ENCODE data around the gene DIRAS1.
A peak's percentile ranks its signal among the peaks of the same experiment; 100 is the strongest.
"Not testable (repeated sequence)": the region's sequence is repeated elsewhere in the genome, so short reads cannot be mapped to it uniquely, and the experiment has no call there.

Gene DIRAS1

GRCh38 chr19:2726160-2726855 is 5.1 kb upstream of the DIRAS1 start:
- DNase-seq: no peak

- DNase-seq: no peak
Measured at GRCh38 chr19:2724148-2724557, 3.0 kb upstream of the DIRAS1 start.

GRCh38 chr19:2723747-2724146 is 2.6 kb upstream of the DIRAS1 start:
- DNase-seq: no peak

GRCh38 chr19:2723345-2723715 is 2.2 kb upstream of the DIRAS1 start:
- no peak for DNase-seq

GRCh38 chr19:2722541-2723344 is 1.6 kb upstream of the DIRAS1 start:
- DNase-seq: peak; percentile 87

- DNase-seq: no peak
Measured at GRCh38 chr19:2721570-2722540, 683 bp upstream of the DIRAS1 start.

- DNase-seq: peak; percentile 7
Measured at GRCh38 chr19:2719920-2720776, 1.0 kb downstream of the DIRAS1 start.

- no peak for DNase-seq
Measured at GRCh38 chr19:2719232-2719735, 1.9 kb downstream of the DIRAS1 start.

GRCh38 chr19:2717638-2718541 is 3.3 kb downstream of the DIRAS1 start:
- DNase-seq: no peak

GRCh38 chr19:2716722-2717637 is 4.2 kb downstream of the DIRAS1 start:
- no peak for DNase-seq

- no peak for DNase-seq
Measured at GRCh38 chr19:2716275-2716650, 4.9 kb downstream of the DIRAS1 start.

GRCh38 chr19:2715470-2716274 is 5.5 kb downstream of the DIRAS1 start:
- DNase-seq: no peak

GRCh38 chr19:2714531-2715269 is 6.5 kb downstream of the DIRAS1 start:
- DNase-seq: no peak

GRCh38 chr19:2714102-2714501 is 7.1 kb downstream of the DIRAS1 start:
- DNase-seq: not testable (repeated sequence)

GRCh38 chr19:2713170-2713569 is 8.0 kb downstream of the DIRAS1 start:
- not testable (repeated sequence) for DNase-seq

GRCh38 chr19:2711875-2712205 is 9.3 kb downstream of the DIRAS1 start:
- no peak for DNase-seq

GRCh38 chr19:2711172-2711874 is 9.8 kb downstream of the DIRAS1 start:
- DNase-seq: no peak

- no peak for DNase-seq
Measured at GRCh38 chr19:2706251-2706650, 14.9 kb downstream of the DIRAS1 start.
